Measurements from ENCODE around the gene RP9. TPM values are rescaled to one million over a fixed set of nuclear protein-coding genes. Genes with fewer than 3 reads are reported as not detected.

The RP9 gene, protein sequence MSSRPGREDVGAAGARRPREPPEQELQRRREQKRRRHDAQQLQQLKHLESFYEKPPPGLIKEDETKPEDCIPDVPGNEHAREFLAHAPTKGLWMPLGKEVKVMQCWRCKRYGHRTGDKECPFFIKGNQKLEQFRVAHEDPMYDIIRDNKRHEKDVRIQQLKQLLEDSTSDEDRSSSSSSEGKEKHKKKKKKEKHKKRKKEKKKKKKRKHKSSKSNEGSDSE
- 12.2 TPM for polyA plus RNA-seq (2013, experiment 1 of 2)
- 14.8 TPM for polyA plus RNA-seq (2013, experiment 2 of 2)

DNA sequence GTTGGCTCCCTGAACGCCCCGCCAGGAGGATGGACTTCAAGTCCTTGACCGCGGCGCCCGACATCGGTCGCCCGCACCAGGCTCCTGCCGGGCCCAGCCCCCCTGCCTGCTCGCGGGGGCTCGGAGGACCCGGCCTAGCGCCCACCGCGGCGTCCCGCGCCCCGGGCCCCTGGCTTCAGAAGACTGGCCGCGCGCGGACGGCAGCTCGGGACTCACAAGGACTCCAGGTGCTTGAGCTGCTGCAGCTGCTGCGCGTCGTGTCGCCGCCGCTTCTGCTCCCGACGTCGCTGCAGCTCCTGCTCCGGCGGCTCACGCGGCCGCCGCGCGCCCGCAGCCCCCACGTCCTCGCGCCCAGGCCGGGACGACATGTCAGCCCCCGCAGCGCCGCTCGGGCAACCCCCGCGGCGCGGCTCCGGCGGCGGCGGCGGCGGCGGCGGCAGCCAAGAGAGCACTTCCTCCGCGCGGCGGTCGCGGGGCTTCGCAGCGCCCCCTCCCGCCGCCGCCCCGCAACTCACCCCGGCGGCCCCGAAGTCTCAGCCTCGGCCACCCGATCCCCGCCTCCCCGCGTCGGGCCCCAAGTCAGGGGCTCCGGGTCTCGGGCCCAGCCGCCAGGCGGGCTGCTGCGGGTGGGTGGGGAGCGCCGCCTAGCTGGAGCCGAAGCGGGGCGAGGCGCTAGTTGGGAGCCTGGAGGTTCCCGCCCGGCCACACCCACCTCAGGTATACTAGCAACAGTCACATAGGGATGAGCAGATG, at the start of gene RP9:
Gene RP9, minus strand, starts transcription at position 400 of the 753 bp plus-strand sequence. Its CDS starts 32 bp downstream, at position 368.
- peak within 1 kb of the TSS; percentile 37; the same call in 1 of the 2 replicates for H3K27ac ChIP-seq (ENCODE audit: low read depth, low read length)

DNA sequence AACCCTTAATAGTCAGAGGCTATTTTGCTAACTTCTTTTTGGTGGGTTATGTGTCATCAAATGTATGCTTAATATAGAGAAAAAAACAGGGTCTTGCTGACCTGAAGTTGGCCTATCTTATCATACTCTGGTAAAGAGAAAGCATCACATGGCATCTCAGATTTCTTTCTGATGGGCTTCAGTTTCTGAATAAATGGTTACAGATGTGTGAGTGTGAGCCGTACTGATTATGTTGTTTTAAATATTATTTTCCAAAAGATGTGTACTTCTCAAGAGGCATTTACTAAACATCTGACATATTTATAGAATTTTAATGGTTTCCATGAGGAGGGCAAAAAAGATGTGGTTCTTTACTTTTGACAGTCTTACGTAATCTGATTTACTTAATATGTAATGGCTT, 48.6 kb upstream of the RP9 start:
- WGBS: 44% methylated on average over 2 of the region's 2 CpGs
- Histone ChIP-seq H3K9me3 (ENCODE audit: insufficient read depth, low read depth, low read length) (no peaks in the 10 kb centered on the region), H3K4me3 (ENCODE audit: low read length) (no peak overlapping the region), H3K36me3 (ENCODE audit: insufficient read depth, low read length) (no peaks in the 10 kb centered on the region), H3K27ac (ENCODE audit: low read depth, low read length) (no peak overlapping the region), H3K9ac (ENCODE audit: low read depth, low read length) (no peak overlapping the region), H3K4me1 (ENCODE audit: insufficient read depth, low read length) (no peaks in the 10 kb centered on the region), H3K27me3 (ENCODE audit: insufficient read depth, low read length) (no peaks in the 10 kb centered on the region)

More for the DNA sequence above, at the start of gene RP9:
- no peaks in the 10 kb centered on the region for H3K36me3 ChIP-seq (ENCODE audit: insufficient read depth, low read length)
- no peaks in the 10 kb centered on the region for H3K9me3 ChIP-seq (ENCODE audit: insufficient read depth, low read depth, low read length)
- under 1% methylated on average over 96 of the region's 100 CpGs for WGBS
- H3K4me1 ChIP-seq (ENCODE audit: insufficient read depth, low read length): peaks cover 11% of the 10 kb centered on the region
- peaks cover 25% of the 10 kb centered on the region for H3K27me3 ChIP-seq (ENCODE audit: insufficient read depth, low read length)
- H3K4me3 ChIP-seq (ENCODE audit: low read length): peak within 1 kb of the TSS; percentile 96
- peak within 1 kb of the TSS; percentile 89 for H3K9ac ChIP-seq (ENCODE audit: low read depth, low read length)

DNA sequence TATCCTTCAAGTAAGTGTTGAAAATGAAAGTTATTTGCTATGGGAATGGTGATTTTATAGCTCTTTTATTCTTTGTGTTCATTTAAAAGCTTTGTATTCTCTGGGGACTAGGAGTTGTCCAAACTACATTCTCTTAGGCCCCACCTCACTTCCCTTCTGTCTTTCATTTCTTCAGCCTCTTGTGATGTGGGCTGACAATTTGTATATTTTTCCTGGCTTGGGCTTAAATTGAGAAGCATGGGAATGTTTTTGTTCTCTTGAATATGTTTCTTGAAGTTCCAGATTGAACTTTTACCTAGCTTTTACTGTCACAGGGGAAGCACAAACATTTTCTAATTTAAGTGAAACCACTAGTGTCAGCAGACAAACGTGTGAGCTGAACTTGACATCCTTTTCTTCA, 48.1 kb upstream of the RP9 start:
- H3K9me3 ChIP-seq (ENCODE audit: insufficient read depth, low read depth, low read length): no peaks in the 10 kb centered on the region
- no peak overlapping the region for H3K27ac ChIP-seq (ENCODE audit: low read depth, low read length)
- H3K4me3 ChIP-seq (ENCODE audit: low read length): no peak overlapping the region
- H3K4me1 ChIP-seq (ENCODE audit: insufficient read depth, low read length): no peaks in the 10 kb centered on the region
- H3K9ac ChIP-seq (ENCODE audit: low read depth, low read length): no peak overlapping the region
- H3K27me3 ChIP-seq (ENCODE audit: insufficient read depth, low read length): no peaks in the 10 kb centered on the region
- WGBS: 84% methylated on average over 1 of the region's 1 CpG
- H3K36me3 ChIP-seq (ENCODE audit: insufficient read depth, low read length): no peaks in the 10 kb centered on the region

DNA sequence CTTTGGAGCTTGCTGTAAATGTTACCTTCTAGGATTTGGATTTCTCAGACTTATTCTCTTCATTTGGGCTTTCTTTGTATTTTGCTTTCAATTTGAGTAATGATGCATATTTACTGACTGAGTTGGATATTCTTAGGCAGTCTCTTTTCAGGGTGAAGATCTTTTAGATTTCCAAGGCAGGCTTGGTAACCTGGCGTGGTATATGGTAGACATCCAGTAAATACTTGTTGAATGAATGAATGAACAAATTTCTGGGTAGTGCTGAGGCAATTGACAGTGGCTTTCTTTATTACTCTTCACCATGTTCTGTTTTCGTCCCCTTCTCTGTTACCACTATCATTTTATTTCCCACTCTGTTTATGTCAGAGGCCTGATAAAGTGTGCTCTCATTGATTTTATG, 47.2 kb upstream of the RP9 start:
- no peaks in the 10 kb centered on the region for H3K36me3 ChIP-seq (ENCODE audit: insufficient read depth, low read length)
- H3K9ac ChIP-seq (ENCODE audit: low read depth, low read length): no peak overlapping the region
- H3K27ac ChIP-seq (ENCODE audit: low read depth, low read length): no peak overlapping the region
- no peak overlapping the region for H3K4me3 ChIP-seq (ENCODE audit: low read length)
- WGBS: 100% methylated on average over 1 of the region's 2 CpGs
- H3K9me3 ChIP-seq (ENCODE audit: insufficient read depth, low read depth, low read length): no peaks in the 10 kb centered on the region
- no peaks in the 10 kb centered on the region for H3K27me3 ChIP-seq (ENCODE audit: insufficient read depth, low read length)
- H3K4me1 ChIP-seq (ENCODE audit: insufficient read depth, low read length): no peaks in the 10 kb centered on the region

DNA sequence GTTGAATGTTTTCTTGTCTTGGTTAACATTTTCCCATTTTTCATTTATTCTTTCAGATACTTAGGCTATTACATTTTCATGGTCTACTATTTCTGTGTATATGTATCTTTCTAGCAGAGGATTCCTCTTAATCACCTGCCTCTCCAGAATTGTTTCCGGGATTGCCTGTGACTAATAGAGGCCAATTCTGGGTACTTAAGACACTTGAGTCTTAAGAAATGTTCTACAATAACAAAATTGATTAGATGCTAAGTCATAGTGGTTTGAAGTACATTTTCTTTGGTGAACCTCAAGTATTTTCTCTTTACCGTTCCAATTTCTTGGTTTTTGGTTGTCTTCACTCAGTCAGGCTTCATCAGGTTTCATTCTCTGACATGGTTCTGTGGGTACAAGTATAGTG, 46.6 kb upstream of the RP9 start:
- Histone ChIP-seq H3K9me3 (ENCODE audit: insufficient read depth, low read depth, low read length) (no peaks in the 10 kb centered on the region), H3K4me3 (ENCODE audit: low read length) (no peak overlapping the region), H3K9ac (ENCODE audit: low read depth, low read length) (no peak overlapping the region), H3K4me1 (ENCODE audit: insufficient read depth, low read length) (no peaks in the 10 kb centered on the region), H3K27ac (ENCODE audit: low read depth, low read length) (no peak overlapping the region), H3K36me3 (ENCODE audit: insufficient read depth, low read length) (no peaks in the 10 kb centered on the region), H3K27me3 (ENCODE audit: insufficient read depth, low read length) (no peaks in the 10 kb centered on the region)
- WGBS: 86% methylated on average over 1 of the region's 2 CpGs

DNA sequence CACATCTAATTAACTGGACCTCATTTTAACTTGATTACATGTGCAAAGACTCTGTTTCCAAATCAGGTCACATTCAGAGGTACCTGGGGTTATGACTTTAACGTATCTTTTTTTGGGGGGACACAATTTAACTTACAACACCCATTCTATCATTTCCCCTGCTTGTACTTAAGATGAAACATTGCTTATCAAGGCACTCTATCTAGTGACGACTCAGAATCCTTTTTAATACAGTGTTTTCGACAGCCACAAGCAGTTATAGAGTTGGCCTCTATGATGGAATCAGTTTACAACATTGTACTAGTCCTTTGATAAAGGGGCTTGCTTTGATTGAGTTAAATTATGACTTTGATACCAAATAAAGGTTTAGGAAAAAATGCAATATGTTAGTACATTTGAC, 42.9 kb upstream of the RP9 start:
- H3K4me3 ChIP-seq (ENCODE audit: low read length): no peak overlapping the region
- H3K27me3 ChIP-seq (ENCODE audit: insufficient read depth, low read length): no peaks in the 10 kb centered on the region
- no peaks in the 10 kb centered on the region for H3K9me3 ChIP-seq (ENCODE audit: insufficient read depth, low read depth, low read length)
- H3K9ac ChIP-seq (ENCODE audit: low read depth, low read length): no peak overlapping the region
- H3K4me1 ChIP-seq (ENCODE audit: insufficient read depth, low read length): no peaks in the 10 kb centered on the region; the same call in 1 of the 2 replicates
- no peaks in the 10 kb centered on the region for H3K36me3 ChIP-seq (ENCODE audit: insufficient read depth, low read length)
- H3K27ac ChIP-seq (ENCODE audit: low read depth, low read length): no peak overlapping the region
- whole genome bisulfite sequencing: over 99% methylated on average over 3 of the region's 3 CpGs

DNA sequence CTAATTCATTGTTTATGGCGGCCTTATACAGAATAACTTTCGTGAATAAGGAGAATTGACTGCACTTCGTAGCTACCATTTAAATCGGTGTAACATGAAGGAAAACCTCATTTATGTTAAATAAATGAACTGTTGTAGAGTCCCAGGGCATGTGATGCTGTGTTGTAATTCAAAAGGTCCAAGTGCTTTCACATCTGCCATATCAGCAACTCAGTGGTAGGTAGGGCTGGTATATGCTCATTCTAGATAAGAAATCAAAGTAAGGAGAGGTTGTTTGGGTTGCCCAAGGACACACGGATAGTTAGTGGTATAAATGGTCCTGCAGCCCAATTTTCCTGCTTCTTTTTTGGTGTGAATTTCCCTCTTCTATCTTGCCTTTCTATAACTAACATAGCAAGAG, 36.0 kb upstream of the RP9 start:
- Histone ChIP-seq H3K9ac (ENCODE audit: low read depth, low read length) (no peak overlapping the region), H3K4me3 (ENCODE audit: low read length) (no peak overlapping the region), H3K36me3 (ENCODE audit: insufficient read depth, low read length) (no peaks in the 10 kb centered on the region), H3K27me3 (ENCODE audit: insufficient read depth, low read length) (no peaks in the 10 kb centered on the region), H3K27ac (ENCODE audit: low read depth, low read length) (no peak overlapping the region), H3K9me3 (ENCODE audit: insufficient read depth, low read depth, low read length) (peaks cover 8% of the 10 kb centered on the region), H3K4me1 (ENCODE audit: insufficient read depth, low read length) (peaks cover 3% of the 10 kb centered on the region; the same call in 1 of the 2 replicates)
- WGBS: 95% methylated on average over 5 of the region's 5 CpGs

DNA sequence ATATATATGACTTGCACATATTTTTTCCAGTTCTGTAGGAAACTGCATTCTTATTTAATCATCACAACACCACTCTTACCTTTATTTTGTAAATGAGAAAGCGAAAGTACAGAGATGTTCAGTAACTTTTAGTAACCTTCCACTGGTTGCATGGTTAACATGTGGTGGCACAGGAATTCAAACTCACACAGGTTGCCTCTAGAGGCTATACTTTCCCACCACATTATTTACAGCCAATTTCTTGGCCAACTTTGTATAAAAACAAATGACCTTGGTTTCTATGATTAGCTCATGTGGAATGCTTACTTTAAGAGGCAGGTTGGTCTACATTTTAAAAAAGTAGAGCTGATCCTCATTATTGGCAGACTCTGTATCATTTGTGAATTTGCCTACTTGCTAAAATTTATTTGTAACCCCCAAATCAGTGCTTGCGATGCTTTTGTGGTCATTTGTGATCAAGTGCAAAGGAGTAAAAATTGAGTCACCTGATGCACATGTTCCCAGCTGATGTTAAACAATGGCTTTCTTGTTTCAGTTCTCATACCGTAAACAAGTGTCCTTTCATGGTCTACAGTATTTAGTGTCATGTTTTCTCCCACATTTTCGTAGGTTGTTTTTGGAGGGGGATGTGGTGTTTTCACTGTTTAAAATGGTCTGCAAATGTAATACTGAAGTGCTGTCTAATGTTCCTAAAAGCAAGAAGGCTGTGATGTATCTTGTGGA, 35.0 kb upstream of the RP9 start:
- H3K9ac ChIP-seq (ENCODE audit: low read depth, low read length): no peak overlapping the region
- WGBS: 97% methylated on average over 4 of the region's 4 CpGs
- H3K36me3 ChIP-seq (ENCODE audit: insufficient read depth, low read length): no peaks in the 10 kb centered on the region

DNA sequence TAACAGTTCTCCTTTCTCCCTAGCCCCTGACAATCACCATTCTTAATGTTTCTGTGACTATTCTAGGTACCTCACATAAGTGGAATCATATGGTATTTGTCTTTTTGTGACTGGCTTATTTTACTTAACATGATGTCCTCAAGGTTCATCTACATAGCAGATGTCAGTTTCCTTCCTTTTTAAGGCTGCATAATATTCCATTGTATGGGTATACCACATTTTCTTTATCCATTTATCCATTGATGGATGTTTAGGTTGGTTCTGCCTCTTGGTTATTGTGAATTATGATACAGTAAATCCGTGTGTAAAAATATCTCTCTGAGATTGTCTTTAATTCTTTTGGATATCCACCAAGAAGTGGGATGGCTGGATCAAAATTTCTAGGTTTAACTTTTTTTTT, 33.4 kb upstream of the RP9 start:
- 90% methylated on average over 1 of the region's 1 CpG for WGBS
- H3K36me3 ChIP-seq (ENCODE audit: insufficient read depth, low read length): no peaks in the 10 kb centered on the region
- no peak overlapping the region for H3K27ac ChIP-seq (ENCODE audit: low read depth, low read length)
- H3K4me3 ChIP-seq (ENCODE audit: low read length): no peak overlapping the region
- H3K9me3 ChIP-seq (ENCODE audit: insufficient read depth, low read depth, low read length): peaks cover 8% of the 10 kb centered on the region
- no peaks in the 10 kb centered on the region for H3K27me3 ChIP-seq (ENCODE audit: insufficient read depth, low read length)
- no peak overlapping the region for H3K9ac ChIP-seq (ENCODE audit: low read depth, low read length)
- 0 out of 2 replicates have a peak, but pooled peaks cover 3% of the 10 kb centered on the region for H3K4me1 ChIP-seq (ENCODE audit: insufficient read depth, low read length)

More for the DNA sequence above, 35.0 kb upstream of the RP9 start:
- no peak overlapping the region for H3K27ac ChIP-seq (ENCODE audit: low read depth, low read length)
- H3K27me3 ChIP-seq (ENCODE audit: insufficient read depth, low read length): no peaks in the 10 kb centered on the region
- H3K4me3 ChIP-seq (ENCODE audit: low read length): no peak overlapping the region
- peaks cover 8% of the 10 kb centered on the region for H3K9me3 ChIP-seq (ENCODE audit: insufficient read depth, low read depth, low read length)
- H3K4me1 ChIP-seq (ENCODE audit: insufficient read depth, low read length): 0 out of 2 replicates have a peak, but pooled peaks cover 3% of the 10 kb centered on the region

DNA sequence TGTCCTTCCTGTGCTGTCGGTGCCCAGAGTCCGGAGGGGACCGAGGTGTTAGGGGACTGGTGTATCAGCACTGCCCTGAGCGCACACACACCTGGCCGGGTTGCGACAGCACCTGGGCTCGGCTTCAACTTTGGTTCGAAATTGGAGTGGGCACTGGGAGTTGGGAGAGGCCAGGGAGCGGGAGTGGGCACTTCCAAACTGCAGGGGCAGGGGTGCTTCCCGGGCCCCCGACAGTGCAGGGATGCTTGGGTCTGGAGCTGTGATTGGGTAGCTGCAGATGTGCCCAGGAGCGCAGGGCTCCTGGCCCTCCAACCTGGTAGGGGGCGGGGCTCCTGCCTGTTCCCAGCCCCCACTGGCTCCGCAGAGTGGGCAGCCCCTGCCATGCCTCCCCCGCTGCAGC, 27.9 kb upstream of the RP9 start:
- Histone ChIP-seq H3K36me3 (ENCODE audit: insufficient read depth, low read length) (no peaks in the 10 kb centered on the region), H3K27me3 (ENCODE audit: insufficient read depth, low read length) (no peaks in the 10 kb centered on the region), H3K4me1 (ENCODE audit: insufficient read depth, low read length) (no peaks in the 10 kb centered on the region), H3K4me3 (ENCODE audit: low read length) (no peak overlapping the region), H3K9ac (ENCODE audit: low read depth, low read length) (no peak overlapping the region), H3K9me3 (ENCODE audit: insufficient read depth, low read depth, low read length) (0 out of 2 replicates have a peak, but pooled peaks cover 2% of the 10 kb centered on the region), H3K27ac (ENCODE audit: low read depth, low read length) (no peak overlapping the region)
- 91% methylated on average over 15 of the region's 15 CpGs for WGBS

DNA sequence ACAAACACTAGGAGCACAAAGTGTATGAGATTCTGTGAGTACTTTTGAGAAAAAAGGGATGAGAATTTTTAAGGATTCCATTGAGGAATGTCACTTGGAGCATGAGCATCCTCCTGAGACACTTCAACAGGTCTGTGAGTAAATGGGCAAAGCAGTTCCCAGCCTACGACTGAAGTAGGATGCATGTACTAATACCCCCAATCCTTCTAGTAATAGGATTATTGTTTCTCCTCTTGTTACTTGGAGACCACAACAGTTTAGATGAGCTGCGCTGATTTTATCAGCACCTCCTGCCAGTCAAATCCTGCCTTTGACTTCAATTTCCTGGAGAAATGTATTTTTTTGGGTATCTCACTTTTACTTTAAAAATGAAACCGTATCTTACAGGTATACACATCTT, 21.0 kb upstream of the RP9 start:
- H3K27me3 ChIP-seq (ENCODE audit: insufficient read depth, low read length): no peaks in the 10 kb centered on the region; the same call in 1 of the 2 replicates
- peak overlapping the region; percentile 69 for H3K4me3 ChIP-seq (ENCODE audit: low read length)
- no peaks in the 10 kb centered on the region for H3K36me3 ChIP-seq (ENCODE audit: insufficient read depth, low read length)
- peaks cover 13% of the 10 kb centered on the region; the same call in 1 of the 2 replicates for H3K4me1 ChIP-seq (ENCODE audit: insufficient read depth, low read length)
- no peak overlapping the region for H3K27ac ChIP-seq (ENCODE audit: low read depth, low read length)
- H3K9me3 ChIP-seq (ENCODE audit: insufficient read depth, low read depth, low read length): no peaks in the 10 kb centered on the region
- WGBS: 100% methylated on average over 2 of the region's 3 CpGs
- 0 out of 2 replicates have a peak overlapping the region, but pooled peaks have one; percentile 19 for H3K9ac ChIP-seq (ENCODE audit: low read depth, low read length)
